Neutrophil (primary cell): Measurements from ENCODE around the gene MLANA.

Source experiments
- H3K27ac ChIP-seq: fragments of 200-600 bp; sonication (generic); 2 replicates; pipeline ENCODE4 v1.5.1; 2016; ENCODE audit warnings: mild to moderate bottlenecking, moderate library complexity
- H3K27me3 ChIP-seq: fragments of 200-600 bp; sonication (generic); 2 replicates; pipeline ENCODE4 v1.6.0; 2016; ENCODE audit warnings: mild to moderate bottlenecking
- H3K36me3 ChIP-seq: fragments of 200-600 bp; sonication (generic); 2 replicates; pipeline ENCODE4 v1.5.1; 2017
- H3K4me1 ChIP-seq, 2 experiments: fragments of 200-600 bp in 1 of 2; sonication (generic) in 1 of 2; 1 replicate in 1 of 2; 2 replicates in 1 of 2; pipeline versions ENCODE4 v1.5.1 to v1.6.1; 2013 to 2016; ENCODE audit warnings: low read depth in 1 of 2, low read length in 1 of 2, mild to moderate bottlenecking in 1 of 2, moderate library complexity in 1 of 2; ENCODE audit not compliant: control insufficient read depth in 1 of 2, insufficient read depth in 1 of 2
- H3K4me3 ChIP-seq, 2 experiments: fragments of 200-600 bp in 1 of 2; sonication (generic) in 1 of 2; 1 replicate in 1 of 2; 2 replicates in 1 of 2; pipeline ENCODE4 v1.5.1; 2013 to 2016; ENCODE audit warnings: low read depth in 1 of 2, low read length in 1 of 2, mild to moderate bottlenecking in 1 of 2, moderate library complexity in 1 of 2
- H3K9me3 ChIP-seq: fragments of 200-600 bp; sonication (generic); 2 replicates; pipeline ENCODE4 v1.5.1; 2016
- TF ChIP-seq, protein P1 (sequence below): fragments of 200-600 bp; sonication (generic); IDR thresholded peaks from 2 replicates; pipeline ENCODE4 v1.5.1; 2016; ENCODE audit warnings: antibody characterized with exemption

The MLANA gene

DNA sequence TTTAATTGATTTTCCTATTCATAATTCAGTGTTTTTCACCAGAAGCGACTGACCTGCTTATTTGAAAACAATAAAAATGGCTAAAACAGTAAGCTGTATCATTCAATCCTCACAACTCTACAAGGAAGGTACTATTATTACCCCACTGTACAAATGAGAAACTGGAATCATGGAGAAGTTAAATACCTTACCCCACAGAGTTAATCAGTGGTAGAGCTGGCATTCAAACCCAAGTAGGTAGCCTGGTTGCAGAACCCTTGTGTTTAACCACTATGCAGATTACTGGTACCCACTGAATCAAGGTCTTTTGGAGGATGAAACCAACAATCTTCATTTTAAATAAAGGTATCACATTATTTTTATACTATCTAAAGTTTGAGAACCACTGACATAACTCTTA lies 59.6 kb downstream of the MLANA start:
- Histone ChIP-seq H3K9me3 (no peaks in the 10 kb centered on the region), H3K4me3 (no peak overlapping the region), H3K36me3 (peaks cover 15% of the 10 kb centered on the region), H3K27me3 (no peaks in the 10 kb centered on the region), H3K4me1 (peaks cover 8 to 12% of the 10 kb centered on the region in 2 experiments), H3K27ac (no peak overlapping the region)
- TF ChIP-seq, protein P1, sequence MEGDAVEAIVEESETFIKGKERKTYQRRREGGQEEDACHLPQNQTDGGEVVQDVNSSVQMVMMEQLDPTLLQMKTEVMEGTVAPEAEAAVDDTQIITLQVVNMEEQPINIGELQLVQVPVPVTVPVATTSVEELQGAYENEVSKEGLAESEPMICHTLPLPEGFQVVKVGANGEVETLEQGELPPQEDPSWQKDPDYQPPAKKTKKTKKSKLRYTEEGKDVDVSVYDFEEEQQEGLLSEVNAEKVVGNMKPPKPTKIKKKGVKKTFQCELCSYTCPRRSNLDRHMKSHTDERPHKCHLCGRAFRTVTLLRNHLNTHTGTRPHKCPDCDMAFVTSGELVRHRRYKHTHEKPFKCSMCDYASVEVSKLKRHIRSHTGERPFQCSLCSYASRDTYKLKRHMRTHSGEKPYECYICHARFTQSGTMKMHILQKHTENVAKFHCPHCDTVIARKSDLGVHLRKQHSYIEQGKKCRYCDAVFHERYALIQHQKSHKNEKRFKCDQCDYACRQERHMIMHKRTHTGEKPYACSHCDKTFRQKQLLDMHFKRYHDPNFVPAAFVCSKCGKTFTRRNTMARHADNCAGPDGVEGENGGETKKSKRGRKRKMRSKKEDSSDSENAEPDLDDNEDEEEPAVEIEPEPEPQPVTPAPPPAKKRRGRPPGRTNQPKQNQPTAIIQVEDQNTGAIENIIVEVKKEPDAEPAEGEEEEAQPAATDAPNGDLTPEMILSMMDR: no peak

DNA sequence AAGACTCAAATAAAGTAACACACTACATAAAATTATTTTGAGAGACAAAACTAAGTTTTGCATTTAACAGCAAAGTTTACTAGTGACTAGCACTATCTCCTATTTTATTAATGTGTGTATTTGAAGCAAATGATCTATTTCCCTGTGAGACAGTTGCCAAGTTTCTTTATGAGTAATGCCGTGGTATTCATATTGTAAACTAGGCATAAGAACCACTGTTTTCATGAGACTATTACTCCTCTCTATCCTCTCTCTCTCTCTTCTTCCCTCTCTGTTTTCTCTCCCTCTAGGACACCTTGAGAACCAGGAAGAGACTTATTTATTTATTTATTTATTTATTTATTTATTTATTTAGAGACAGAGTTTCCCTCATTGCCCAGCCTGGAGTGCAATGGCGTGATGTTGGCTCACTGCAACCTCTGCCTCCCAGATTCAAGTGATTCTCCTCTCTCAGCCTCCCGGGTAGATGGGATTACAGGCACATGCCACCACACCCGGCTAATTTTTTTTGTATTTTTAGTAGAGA lies 61.1 kb downstream of the MLANA start:
- H3K27me3 ChIP-seq: no peaks in the 10 kb centered on the region
- H3K9me3 ChIP-seq: no peaks in the 10 kb centered on the region
- H3K36me3 ChIP-seq: peaks cover 15% of the 10 kb centered on the region
- TF ChIP-seq, protein P1: no peak
- H3K4me3 ChIP-seq: no peak overlapping the region
- no peak overlapping the region for H3K27ac ChIP-seq
- peaks cover 8 to 12% of the 10 kb centered on the region in 2 experiments for H3K4me1 ChIP-seq

DNA sequence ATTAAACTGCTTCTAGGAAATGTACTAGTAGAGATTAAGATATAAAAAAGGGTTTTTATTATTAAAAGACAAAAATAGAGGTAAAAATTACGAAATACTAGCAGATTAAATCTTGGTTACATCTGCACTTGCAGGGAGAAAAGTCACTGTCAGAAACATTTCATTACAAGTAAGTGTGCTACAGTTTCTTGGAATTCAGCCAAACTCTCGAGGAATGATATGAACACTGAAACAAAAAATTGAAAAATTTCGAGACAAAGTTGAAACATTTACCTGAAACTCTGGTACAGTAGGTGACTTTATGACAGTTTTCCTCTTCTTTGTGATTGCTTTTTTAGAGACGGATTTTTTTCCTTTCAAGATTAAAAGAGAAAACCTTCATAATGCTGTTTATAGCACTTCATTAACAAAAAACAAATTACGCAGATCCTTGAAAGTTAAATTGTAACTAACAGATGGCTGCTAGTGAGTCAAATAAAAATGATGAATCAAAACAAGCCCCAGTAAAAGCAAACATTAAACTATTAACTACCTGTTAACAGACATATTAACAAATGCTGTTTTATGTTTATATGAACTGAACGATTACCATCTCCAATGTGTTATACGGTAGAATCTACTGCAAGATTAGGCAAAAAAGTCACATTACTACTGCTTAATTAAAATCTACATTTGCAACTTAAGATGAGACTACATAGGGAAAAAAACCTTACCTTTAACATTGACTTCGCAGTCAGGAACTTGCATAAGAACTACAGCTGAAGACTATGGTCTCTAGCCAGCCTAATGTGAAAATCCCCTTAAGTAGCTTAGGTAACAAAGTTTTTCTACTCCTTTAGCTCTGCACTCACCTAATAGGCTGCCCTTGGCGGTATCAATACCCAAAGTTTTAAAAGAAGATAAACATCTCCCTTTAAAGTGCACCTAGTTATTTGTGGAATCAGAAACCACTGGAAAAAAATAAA lies 63.3 kb downstream of the MLANA start:
- H3K36me3 ChIP-seq: peaks cover 15% of the 10 kb centered on the region
- H3K9me3 ChIP-seq: no peaks in the 10 kb centered on the region
- no peaks in the 10 kb centered on the region for H3K27me3 ChIP-seq
- H3K4me1 ChIP-seq: peaks cover 5 to 8% of the 10 kb centered on the region in 2 experiments
- TF ChIP-seq, protein P1: no peak
- H3K4me3 ChIP-seq: no peak overlapping the region
- no peak overlapping the region for H3K27ac ChIP-seq

DNA sequence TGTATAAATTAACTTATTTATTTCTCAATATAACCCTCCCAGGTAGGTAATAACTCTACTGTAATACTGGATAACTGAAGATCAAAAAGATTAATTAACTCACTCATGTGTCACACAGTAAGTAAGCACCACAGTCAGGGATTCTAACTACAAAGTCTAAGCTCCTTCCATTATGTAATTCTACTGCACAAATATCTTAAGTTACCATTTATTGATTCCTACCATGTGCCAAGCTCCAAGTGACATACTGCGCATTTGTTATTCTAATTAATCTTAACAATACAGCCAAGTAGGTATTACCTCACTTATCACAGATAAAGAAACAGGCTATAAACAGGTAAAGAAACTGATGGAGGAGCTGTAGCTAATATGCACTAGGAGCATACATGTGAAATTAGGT lies 66.5 kb downstream of the MLANA start:
- H3K4me3 ChIP-seq: no peak overlapping the region
- TF ChIP-seq, protein P1: no peak
- no peak overlapping the region for H3K27ac ChIP-seq
- no peaks in the 10 kb centered on the region for H3K9me3 ChIP-seq
- peaks cover 18% of the 10 kb centered on the region for H3K36me3 ChIP-seq
- H3K27me3 ChIP-seq: no peaks in the 10 kb centered on the region
- H3K4me1 ChIP-seq: no peaks in the 10 kb centered on the region

DNA sequence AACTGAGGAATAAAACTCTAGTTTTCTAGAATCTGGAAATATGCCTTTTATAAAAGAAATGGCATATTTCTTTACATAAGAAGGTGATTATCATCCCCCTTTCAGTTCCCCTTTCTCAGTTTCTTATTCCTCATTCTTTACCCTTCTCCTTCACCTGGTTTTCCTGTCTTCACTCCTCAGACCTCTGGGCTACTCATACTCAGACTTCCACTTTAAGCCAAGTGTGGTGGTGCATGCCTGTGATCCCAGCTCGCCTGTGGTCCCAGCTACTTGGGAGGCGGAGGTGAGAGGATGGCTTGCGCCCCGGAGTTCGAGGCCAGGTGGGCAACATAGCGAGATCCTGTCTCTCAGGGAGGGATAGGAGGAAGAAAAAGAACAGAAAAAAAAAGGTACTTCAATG lies 67.6 kb downstream of the MLANA start:
- TF ChIP-seq, protein P1: no peak
- H3K9me3 ChIP-seq: no peaks in the 10 kb centered on the region
- H3K36me3 ChIP-seq: peaks cover 14% of the 10 kb centered on the region
- H3K27ac ChIP-seq: no peak overlapping the region
- no peaks in the 10 kb centered on the region for H3K27me3 ChIP-seq
- H3K4me1 ChIP-seq: no peaks in the 10 kb centered on the region
- H3K4me3 ChIP-seq: no peak overlapping the region
